IPS DF 4.7 (cell line): ENCODE data around the gene GPN2.
A peak's percentile ranks its signal among the peaks of the same experiment; 100 is the strongest.

Source experiments
- DNase-seq: peaks from one replicate; pipeline ENCODE4 v3.0.0-alpha.2; 2013; ENCODE audit warnings: low spot score; ENCODE audit errors: extremely low read depth

The GPN2 gene

GRCh38 chr1:26889551-26890466, at the start of gene GPN2:
Gene GPN2, minus strand, starts transcription at chr1:26890283. Its CDS starts 187 bp downstream, at chr1:26890096.
- peak; percentile 51 for DNase-seq

DNA sequence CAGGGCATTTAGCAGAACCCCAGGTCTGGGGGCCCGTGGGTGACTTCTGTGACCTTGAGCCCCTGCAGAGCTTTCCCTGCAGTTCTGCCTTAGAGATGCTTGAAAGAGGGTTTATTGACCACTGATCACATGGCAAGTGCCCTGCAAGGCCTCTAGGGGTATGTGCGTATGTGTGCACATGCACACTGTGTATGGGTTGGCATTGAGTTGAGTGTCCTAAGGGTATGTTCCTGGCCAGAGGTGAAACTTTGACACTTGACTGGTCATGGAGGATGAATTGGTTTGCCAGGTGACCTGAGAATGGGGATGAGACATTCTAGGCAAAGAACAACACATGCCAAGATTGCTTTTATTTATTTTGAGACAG, 48.6 kb upstream of the GPN2 start:
- DNase-seq: no peak

- no peak for DNase-seq
These were observed 48.0 kb upstream of the GPN2 start for GRCh38 chr1:26938004-26938658.

DNA sequence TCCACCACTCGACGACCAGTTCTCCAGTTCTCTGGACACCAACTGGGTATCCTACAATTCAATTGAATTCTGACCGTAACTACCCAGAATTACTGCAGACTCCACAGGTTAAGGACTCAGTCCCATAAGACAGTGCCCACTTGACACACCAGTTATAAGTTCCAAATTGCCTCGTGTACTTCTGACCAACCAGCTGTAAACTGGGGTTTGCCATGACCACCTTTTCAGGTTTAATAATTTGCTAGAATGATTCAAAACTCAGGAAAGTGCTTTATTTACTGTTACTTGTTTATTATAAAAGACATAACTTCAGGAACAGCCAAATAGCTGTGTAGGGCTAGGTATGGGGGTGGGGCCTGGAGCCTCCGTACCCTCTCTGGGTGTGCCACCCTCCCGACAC, 46.7 kb upstream of the GPN2 start:
- DNase-seq: no peak

DNA sequence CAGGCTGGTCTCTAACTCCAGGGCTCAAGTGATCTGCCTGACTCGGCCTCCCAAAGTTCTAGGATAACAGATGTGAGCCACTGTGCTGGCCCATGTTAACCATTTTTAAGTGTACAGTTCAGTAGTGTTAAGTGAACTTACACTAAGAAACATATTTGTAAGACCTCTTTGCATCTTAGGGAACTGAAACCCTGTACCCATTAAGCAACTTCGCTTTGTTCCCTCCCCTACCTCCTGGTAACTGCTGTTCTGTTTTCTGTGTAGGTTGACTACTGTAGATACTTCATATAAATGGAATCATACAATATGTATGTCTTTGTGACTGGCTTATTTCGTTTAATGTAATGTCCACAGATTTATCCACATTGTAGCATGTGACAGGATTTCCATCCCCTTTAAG, 42.4 kb upstream of the GPN2 start:
- no peak for DNase-seq

- no peak for DNase-seq
These were observed 33.6 kb upstream of the GPN2 start for GRCh38 chr1:26923711-26924110.

GRCh38 chr1:26922901-26923300, 32.8 kb upstream of the GPN2 start:
- DNase-seq: no peak

- no peak for DNase-seq
These were observed 32.3 kb upstream of the GPN2 start for GRCh38 chr1:26922431-26922729.

- peak; percentile 84 for DNase-seq
These were observed 31.7 kb upstream of the GPN2 start, which contains the start of gene NUDC for GRCh38 chr1:26921540-26922430. Gene NUDC, plus strand, starts transcription at chr1:26921743. Its CDS starts 106 bp downstream, at chr1:26921849.

GRCh38 chr1:26921126-26921539, 31.1 kb upstream of the GPN2 start:
- DNase-seq: no peak

DNA sequence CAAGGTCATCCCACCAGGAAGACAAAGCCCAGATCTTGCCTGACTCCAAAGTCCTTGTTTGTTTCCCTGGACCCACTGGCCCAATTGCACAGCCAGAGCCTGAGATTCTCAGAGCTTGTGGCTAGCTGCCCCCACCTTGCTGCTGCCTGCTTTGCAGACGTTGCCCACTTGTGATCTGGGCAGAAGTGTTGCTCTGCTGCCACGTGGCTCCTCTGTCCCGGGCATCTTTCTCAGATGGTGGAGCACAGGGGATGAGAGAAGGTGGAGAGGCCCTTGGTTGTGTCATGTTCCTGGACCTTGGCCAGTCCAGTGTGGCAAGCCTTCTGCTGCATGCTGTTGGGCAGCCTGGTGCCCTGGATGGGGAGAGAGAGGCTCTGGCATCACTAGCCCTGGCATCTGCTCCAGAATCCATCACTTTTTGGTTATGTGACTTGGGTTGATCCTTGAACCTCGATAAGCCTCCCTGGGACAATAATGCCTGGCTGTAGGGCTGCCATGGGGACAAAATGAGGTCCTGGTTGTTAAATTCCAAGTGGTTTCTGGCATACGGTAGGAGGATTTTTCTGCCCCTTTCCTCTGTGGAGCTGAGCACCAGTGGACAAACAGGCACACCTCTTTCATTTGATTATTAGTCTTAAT, 25.2 kb upstream of the GPN2 start:
- DNase-seq: no peak

- no peak for DNase-seq
These were observed 23.9 kb upstream of the GPN2 start, which contains the start of gene NR0B2 for GRCh38 chr1:26913754-26914619. Gene NR0B2, minus strand, starts transcription at chr1:26913975. Its CDS starts 35 bp downstream, at chr1:26913940.

- DNase-seq: no peak
These were observed 23.3 kb upstream of the GPN2 start for GRCh38 chr1:26913389-26913753.

DNA sequence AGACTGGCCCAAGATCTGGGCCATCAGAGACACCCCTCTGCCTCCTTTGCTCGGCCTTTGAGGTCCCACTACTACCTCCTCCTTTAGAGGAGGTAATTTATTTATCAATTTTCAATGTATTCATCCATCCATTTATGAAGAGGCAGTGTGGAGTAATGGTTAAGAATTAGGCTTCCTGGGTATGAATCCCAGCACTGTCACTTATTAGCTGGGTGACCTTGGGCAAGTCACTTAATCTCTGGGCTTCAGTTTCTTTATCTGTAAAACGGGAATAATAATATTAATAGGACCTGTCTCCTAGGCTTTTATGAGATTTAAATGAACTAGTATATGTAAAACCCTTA, 22.0 kb upstream of the GPN2 start:
- no peak for DNase-seq

DNA sequence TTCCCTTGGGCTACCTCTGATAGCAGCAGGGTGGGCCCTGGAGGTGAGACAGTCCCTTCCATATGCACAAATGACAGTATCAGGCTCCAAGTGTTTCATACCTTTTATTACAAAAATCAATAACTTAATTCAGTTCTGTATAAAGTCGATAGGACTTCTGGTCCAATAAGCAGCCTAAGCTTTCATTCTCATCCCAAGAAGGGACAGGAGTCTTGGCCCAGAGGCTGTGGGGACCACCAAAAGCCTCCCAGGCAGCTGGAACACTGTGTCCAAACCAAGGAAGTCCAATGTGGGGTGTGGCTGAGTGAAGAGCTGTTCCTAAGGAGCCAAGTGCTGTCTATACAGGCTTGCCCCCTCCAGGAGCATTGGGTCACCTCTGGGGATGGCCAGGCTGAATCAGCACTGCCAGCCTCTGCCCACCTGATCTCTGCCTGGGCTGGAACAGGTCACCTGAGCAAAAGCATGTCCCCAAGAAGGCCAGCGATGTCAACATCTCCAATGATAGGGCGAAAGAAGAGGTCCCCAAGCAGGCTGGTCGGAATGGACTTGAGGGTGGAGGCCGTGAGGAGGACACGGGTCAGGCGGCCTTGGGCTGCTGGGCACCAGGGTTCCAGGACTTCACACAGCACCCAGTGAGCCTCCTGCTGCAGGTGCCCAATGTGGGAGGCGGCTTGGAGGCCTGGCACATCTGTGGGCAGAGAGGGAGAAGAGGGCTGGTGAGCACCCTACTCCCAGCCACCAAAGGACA, 21.5 kb upstream of the GPN2 start:
- DNase-seq: no peak

- DNase-seq: no peak
These were observed 20.5 kb upstream of the GPN2 start for GRCh38 chr1:26910343-26911160.

- DNase-seq: no peak
These were observed 19.9 kb upstream of the GPN2 start for GRCh38 chr1:26909951-26910342.

DNA sequence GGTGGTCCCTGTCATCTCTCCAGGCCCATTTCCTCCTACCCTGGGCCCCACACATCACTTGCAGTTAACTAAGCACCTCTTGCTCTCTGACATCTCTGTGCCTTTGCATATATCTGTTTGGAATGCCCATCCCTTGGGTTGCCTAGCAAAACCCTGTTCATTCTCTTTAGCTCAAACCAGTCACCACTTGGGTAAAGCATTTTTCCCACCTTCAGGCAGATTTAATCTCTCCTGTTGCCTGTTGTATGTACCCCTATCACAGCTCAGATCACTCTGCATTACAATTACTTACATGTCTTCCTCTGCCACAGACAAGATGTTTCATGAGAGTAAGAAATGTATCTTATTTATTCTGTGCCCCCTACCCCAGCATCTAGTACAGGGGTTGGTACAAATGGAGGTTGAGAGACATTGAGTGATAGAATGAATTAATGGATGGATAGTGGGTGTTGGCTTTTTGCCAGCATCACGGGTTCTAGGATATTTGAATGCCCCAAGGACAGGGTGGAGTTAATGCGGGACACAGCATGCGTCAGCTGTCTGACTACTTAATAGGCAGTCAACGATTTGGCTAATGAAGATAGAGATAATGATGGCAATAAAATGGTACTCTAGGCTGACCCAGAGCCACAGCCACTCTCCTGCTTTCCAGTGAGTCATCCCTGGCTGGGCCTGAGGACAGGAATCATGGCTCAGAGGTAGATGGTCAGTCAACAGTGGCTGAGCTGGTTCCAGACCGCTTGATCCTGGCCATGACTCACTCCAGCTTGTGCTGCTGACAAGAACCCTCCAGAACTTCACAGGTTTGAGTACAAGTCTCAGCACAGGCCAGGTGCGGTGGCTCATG, 17.2 kb upstream of the GPN2 start:
- no peak for DNase-seq
